ENCODE results near the gene LRRN2.

The LRRN2 gene

GRCh38 chr1:204592246-204592948 lies 93.1 kb downstream of the LRRN2 start:
- no peak for DNase-seq

GRCh38 chr1:204591473-204592090 lies 94.0 kb downstream of the LRRN2 start:
- DNase-seq, result no peak

- DNase-seq, result no peak
Measured at GRCh38 chr1:204589409-204590038, 96.0 kb downstream of the LRRN2 start.

- no peak for DNase-seq
Measured at GRCh38 chr1:204588826-204589225, 96.7 kb downstream of the LRRN2 start.

GRCh38 chr1:204587621-204588020 lies 97.9 kb downstream of the LRRN2 start:
- no peak for DNase-seq

GRCh38 chr1:204584699-204585372 lies 100.7 kb downstream of the LRRN2 start:
- DNase-seq, result no peak

- DNase-seq, result peak; percentile 59
Measured at GRCh38 chr1:204583909-204584632, 101.5 kb downstream of the LRRN2 start.

- no peak for DNase-seq
Measured at GRCh38 chr1:204581759-204582158, 103.8 kb downstream of the LRRN2 start.

- DNase-seq, result no peak
Measured at GRCh38 chr1:204580862-204581261, 104.7 kb downstream of the LRRN2 start.

- DNase-seq, result no peak
Measured at GRCh38 chr1:204579681-204580080, 105.9 kb downstream of the LRRN2 start.

GRCh38 chr1:204578867-204579664 lies 106.5 kb downstream of the LRRN2 start:
- no peak for DNase-seq

- no peak for DNase-seq
Measured at GRCh38 chr1:204577794-204578478, 107.6 kb downstream of the LRRN2 start.

- DNase-seq, result no peak
Measured at GRCh38 chr1:204576422-204576821, 109.1 kb downstream of the LRRN2 start.

GRCh38 chr1:204575221-204576190 lies 110.0 kb downstream of the LRRN2 start:
- DNase-seq, result no peak

- no peak for DNase-seq
Measured at GRCh38 chr1:204574865-204575163, 110.7 kb downstream of the LRRN2 start.

GRCh38 chr1:204574016-204574864 lies 111.3 kb downstream of the LRRN2 start:
- no peak for DNase-seq

- no peak for DNase-seq
Measured at GRCh38 chr1:204572923-204573922, 112.3 kb downstream of the LRRN2 start.

GRCh38 chr1:204571631-204572030 lies 113.9 kb downstream of the LRRN2 start:
- no peak for DNase-seq

Data from NCI-H1105 treated with DMSO at 0.1 percent for 48 hours (cell line).